DMS53 (cell line): ENCODE data around the gene OR2A2.

Experiments used
- DNase-seq: peaks from one replicate; lab custom pipeline; 2025; lab: John Stamatoyannopoulos, UW

OR2A2 gene

DNA sequence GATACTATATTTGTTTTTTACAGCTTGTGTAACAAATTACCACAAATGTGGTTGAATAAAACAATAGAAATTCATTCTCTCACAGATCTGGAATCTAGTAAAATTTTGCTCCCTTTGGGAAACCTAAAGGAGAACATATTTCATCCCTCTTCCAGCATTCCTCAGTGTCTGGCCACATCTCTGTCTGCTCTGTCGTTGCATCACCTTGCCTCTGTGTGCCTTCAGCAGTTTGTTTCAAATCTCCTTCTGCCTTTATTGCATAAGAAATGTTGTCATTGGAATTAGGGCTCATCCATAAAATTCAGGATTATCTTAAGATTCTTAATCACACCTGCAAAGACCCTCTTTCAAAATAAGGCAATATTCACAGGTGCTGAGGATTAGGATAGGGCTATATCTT is 28.1 kb downstream of the OR2A2 start:
- DNase-seq: no peak

DNA sequence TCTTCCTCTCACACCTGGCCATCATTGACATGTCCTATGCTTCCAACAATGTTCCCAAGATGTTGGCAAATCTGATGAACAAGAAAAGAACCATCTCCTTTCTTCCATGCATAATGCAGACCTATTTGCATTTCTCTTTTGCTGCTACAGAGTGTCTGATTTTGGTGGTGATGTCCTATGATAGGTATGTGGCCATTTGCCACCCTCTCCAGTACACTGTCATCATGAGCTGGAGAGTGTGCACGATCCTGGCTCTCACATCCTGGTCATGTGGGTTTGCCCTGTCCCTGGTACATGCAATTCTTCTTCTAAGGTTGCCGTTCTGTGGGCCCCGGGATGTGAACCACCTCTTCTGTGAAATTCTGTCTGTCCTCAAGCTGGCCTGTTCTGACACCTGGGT is 32.8 kb downstream of the OR2A2 start:
- no peak for DNase-seq

- no peak for DNase-seq
These were observed 35.0 kb downstream of the OR2A2 start for GRCh38 chr7:144144426-144144825.

DNA sequence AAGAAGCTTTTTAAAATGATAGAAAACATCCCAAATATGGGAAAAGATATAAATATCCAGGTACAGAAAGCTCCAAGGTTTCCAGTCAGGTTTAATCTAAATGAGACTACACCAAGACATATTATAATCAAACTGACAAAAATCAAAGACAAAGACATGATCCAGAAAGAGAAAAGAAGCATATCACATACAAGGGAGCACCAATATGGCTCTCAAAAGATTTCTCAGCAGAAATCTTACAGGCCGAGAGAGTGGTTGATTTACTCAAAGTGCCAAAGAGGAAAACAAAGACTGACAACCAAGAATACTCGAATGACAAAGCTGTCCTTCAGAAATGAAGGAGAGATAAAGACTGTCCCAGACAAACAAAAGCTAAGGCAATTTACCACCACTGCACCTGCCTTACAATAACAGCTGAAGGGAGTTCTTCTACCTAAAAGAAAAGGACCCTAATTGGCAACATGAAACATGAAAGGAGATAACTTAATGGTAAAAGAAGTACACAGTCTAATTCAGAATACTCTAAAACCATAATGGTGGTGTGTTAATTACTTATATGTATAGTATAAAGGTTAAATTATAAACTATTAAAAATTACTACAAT is 38.9 kb downstream of the OR2A2 start:
- no peak for DNase-seq

- no peak for DNase-seq
These were observed 49.5 kb downstream of the OR2A2 start for GRCh38 chr7:144158861-144159260.
